Measurements from ENCODE around the gene AIF1.

DNA sequence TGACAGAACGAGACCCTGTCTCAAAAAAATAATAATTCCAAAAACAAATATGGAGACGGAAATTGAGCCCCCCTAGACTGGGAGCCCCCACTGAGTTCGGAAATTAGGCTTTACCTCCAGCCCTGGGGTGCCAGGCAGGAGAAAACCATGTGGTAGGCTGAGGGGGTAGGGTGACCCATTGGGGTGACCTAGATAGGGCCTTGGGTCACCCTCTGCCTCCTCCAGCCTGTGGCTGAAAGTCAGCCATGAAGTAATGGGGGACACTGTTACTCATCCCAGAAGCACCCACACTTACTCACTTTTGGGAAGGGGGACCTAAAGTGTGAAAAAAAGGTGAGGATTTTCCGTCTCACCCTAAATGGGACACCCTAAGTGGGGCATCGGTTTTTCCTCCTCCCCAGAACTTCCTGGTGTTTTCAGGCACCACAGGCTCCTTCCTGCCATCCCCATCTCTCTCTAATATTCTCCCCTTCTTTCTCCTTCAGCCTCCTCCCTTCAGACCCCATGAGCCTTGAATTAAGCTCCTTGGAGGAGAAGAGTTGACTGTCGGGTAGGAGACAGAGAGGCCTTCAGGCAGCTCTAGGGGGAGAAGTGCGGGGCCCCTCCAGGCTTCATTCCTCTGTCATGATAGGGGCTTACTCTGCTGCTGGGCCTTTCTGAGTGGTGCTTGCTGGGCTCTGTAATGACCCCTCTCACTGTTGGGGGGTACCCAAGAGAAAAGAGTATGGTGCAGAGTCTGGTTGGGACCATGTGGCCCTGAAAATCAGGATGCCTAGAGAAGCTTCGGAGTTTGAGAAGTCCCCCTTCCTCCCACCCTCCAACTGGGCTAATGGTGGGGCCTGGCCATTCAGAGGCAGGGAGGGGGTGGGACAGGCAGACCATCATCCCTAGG is 35.2 kb upstream of the AIF1 start:
- TF ChIP-seq, protein P1, sequence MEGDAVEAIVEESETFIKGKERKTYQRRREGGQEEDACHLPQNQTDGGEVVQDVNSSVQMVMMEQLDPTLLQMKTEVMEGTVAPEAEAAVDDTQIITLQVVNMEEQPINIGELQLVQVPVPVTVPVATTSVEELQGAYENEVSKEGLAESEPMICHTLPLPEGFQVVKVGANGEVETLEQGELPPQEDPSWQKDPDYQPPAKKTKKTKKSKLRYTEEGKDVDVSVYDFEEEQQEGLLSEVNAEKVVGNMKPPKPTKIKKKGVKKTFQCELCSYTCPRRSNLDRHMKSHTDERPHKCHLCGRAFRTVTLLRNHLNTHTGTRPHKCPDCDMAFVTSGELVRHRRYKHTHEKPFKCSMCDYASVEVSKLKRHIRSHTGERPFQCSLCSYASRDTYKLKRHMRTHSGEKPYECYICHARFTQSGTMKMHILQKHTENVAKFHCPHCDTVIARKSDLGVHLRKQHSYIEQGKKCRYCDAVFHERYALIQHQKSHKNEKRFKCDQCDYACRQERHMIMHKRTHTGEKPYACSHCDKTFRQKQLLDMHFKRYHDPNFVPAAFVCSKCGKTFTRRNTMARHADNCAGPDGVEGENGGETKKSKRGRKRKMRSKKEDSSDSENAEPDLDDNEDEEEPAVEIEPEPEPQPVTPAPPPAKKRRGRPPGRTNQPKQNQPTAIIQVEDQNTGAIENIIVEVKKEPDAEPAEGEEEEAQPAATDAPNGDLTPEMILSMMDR (conservative IDR thresholded peaks at IDR 0.05) = no peak
- TF ChIP-seq ZFX (IDR thresholded peaks at IDR 0.05) = no peak
